ENCODE measurements around the gene RBM19. TPM values are rescaled to one million over a fixed set of nuclear protein-coding genes. Genes with fewer than 3 reads are reported as not detected.

Gene RBM19
- total and polyA plus RNA-seq, 2 donors (not counting 3 experiments of a cell fraction or from before 2014, with no cell fraction given) = 13.2 to 34.4 TPM

DNA sequence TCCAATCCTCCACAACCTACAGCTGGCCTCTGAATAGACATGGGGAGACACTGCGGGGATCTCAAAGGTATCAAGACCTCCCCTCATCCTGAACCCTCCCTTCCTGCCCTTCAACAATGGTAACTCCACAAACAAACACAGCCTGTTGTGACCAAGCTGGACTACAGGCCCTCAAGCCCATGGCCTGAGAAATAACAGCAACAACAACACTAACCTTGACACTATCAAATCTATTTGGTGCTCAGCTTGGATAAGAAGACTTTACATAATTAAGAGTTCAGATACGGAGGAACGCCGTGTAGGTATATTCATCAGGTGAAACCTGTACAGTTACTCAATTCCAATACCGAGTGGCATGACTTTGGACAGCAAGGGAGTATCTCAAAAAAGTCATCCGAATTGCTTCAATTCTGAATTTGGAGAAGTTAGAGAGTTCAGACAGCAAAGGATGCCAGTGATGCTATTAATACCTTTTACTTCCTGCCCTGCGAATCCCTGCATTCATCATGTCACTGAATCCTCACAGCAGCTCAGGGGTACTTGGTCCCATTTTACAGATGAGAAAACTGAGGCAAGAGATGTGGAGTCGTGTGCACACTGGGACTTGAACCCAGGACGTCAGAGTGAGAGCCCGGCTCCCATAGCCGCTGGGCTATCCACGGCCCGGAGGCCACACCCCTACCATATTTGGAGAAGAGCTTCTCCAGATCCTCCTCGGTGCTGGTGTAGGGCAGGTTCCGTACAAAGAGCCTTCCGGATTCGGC is 17.8 kb downstream of the RBM19 start:
- ChIA-PET CTCF (no interaction called here), POLR2A (no interaction called here)
- H3K4me3 ChIP-seq (replicated peaks in 1 of 3; ENCODE audit: insufficient read depth in 1 of 3, low read depth in 1 of 3, low read length in 3 of 3) = no peak overlapping the region
- H3K27ac ChIP-seq (ENCODE audit: insufficient read depth, low read depth, low read length) = no peak overlapping the region
- dilution Hi-C loops (cut with MboI; ENCODE audit: extremely low pct_ligation_motif_present, low sequenced_read_pairs) = no loop called here
- H3K36me3 ChIP-seq (ENCODE audit: control insufficient read depth in 2 of 2, extremely low read depth in 1 of 2, insufficient read depth in 2 of 2, low read length in 2 of 2) = peaks cover 11 to 42% of the 10 kb centered on the region in 2 experiments
- no peaks in the 10 kb centered on the region for H3K27me3 ChIP-seq (ENCODE audit: control insufficient read depth in 2 of 2, insufficient read depth in 2 of 2, low read length in 2 of 2)
- no peaks in the 10 kb centered on the region for H3K9me1 ChIP-seq (replicated peaks; ENCODE audit: control insufficient read depth, extremely low read depth, insufficient read depth, low read length)
- BruUV-seq (replicated peaks) = no TSS peak
- H3K9me3 ChIP-seq (replicated peaks; ENCODE audit: control insufficient read depth, insufficient read depth, low read length) = no peaks in the 10 kb centered on the region
- DNase-seq (ENCODE audit: low read depth, low spot score) = no peak
- no peak overlapping the region for H3K9ac ChIP-seq (replicated peaks; ENCODE audit: extremely low read depth, insufficient read depth, low read length)
- TF ChIP-seq POLR2AphosphoS5 (IDR thresholded peaks at IDR 0.05; ENCODE audit: insufficient read depth, low read depth, low read length) (no peak), GATA2 (IDR thresholded peaks at IDR 0.05; ENCODE audit: insufficient read depth, insufficient read length, low read depth, low read length) (no peak), JUN (IDR thresholded peaks at IDR 0.05; ENCODE audit: borderline replicate concordance, insufficient read depth, insufficient read length, low read depth) (no peak), EZH2 (IDR thresholded peaks at IDR 0.05; ENCODE audit: borderline replicate concordance, low read depth, low read length, severe bottlenecking) (no peak), FOS (IDR thresholded peaks at IDR 0.05; ENCODE audit: borderline replicate concordance, insufficient read depth, low read length) (no peak), POLR2A (IDR thresholded peaks at IDR 0.05; ENCODE audit: low read depth, low read length) (no peak), MYC (IDR thresholded peaks at IDR 0.05; ENCODE audit: low read depth, low read length) (no peak)
- TF ChIP-seq, protein P1, sequence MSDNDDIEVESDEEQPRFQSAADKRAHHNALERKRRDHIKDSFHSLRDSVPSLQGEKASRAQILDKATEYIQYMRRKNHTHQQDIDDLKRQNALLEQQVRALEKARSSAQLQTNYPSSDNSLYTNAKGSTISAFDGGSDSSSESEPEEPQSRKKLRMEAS (IDR thresholded peaks at IDR 0.05; ENCODE audit: insufficient read depth, insufficient read length) = no peak
- TF ChIP-seq, protein P2, sequence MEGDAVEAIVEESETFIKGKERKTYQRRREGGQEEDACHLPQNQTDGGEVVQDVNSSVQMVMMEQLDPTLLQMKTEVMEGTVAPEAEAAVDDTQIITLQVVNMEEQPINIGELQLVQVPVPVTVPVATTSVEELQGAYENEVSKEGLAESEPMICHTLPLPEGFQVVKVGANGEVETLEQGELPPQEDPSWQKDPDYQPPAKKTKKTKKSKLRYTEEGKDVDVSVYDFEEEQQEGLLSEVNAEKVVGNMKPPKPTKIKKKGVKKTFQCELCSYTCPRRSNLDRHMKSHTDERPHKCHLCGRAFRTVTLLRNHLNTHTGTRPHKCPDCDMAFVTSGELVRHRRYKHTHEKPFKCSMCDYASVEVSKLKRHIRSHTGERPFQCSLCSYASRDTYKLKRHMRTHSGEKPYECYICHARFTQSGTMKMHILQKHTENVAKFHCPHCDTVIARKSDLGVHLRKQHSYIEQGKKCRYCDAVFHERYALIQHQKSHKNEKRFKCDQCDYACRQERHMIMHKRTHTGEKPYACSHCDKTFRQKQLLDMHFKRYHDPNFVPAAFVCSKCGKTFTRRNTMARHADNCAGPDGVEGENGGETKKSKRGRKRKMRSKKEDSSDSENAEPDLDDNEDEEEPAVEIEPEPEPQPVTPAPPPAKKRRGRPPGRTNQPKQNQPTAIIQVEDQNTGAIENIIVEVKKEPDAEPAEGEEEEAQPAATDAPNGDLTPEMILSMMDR (IDR thresholded peaks at IDR 0.05; ENCODE audit: extremely low read depth in 1 of 2, insufficient read depth in 1 of 2, low read depth in 1 of 2, low read length in 2 of 2) = no peak
- H2AFZ ChIP-seq (ENCODE audit: low read depth, low read length) = no peak overlapping the region
- intact Hi-C loops (cut with micrococcal nuclease) = no loop called here
- no peaks in the 10 kb centered on the region for H4K20me1 ChIP-seq (replicated peaks; ENCODE audit: control insufficient read depth, extremely low read depth, insufficient read depth, low read length)
- H3K79me2 ChIP-seq (ENCODE audit: control insufficient read depth, insufficient read depth, low read length) = no peaks in the 10 kb centered on the region
- no peak for FAIRE-seq
- no peak overlapping the region for H3K4me2 ChIP-seq (ENCODE audit: insufficient read depth, low read length)
- no peaks in the 10 kb centered on the region for H3K4me1 ChIP-seq (ENCODE audit: control insufficient read depth, extremely low read depth, insufficient read depth, low read length)

Measured in endothelial cell of umbilical vein (primary cell).